GM12801 (cell line): ENCODE results near the gene GNG3.

Source experiments
- CTCF ChIP-seq: IDR thresholded peaks from one replicate; pipeline ENCODE4 v1.5.1; 2011; ENCODE audit warnings: control low read depth; ENCODE audit not compliant: insufficient read length; ENCODE audit errors: extremely low read depth

GNG3 gene

GRCh38 chr11:62708793-62709192 lies 1.3 kb downstream of the GNG3 start:
- no peak for TF ChIP-seq CTCF

DNA sequence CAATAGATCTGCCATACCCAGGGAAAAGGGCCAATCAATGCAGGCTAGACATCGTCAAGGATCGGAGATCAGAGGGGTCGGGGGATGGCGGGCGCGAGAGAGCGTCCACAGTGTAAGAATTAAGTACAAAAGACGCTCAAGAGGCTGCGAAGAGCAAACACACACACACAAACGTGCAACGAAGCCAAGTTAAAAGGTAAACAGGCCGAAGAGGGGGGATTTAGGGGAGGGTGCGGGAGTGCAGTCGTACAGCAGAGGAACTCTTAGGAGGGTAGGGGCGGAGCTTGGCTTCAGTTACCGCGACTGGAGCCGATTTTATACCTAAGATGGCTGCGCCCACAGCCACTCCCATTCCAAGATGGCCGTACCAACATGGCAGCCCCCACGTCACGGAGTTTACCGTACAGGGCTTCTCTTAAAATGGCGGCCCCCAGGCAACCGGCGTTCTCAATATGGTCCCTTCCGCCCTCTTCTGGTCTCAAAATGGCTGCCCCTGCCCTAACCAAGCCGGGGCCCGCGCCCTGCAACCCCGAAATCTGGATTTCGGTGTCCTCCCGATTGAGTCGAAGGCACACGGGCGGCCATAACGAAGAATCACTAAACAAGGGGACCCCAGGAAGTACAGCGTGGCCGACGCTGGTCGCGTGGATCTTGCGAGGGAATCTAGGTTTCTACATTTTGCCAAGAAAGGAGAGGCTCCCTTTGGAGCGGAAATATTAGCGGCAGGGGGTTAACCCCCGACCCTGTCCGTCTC lies 1.9 kb downstream of the GNG3 start:
- no peak for TF ChIP-seq CTCF

- no peak for TF ChIP-seq CTCF
Observed at GRCh38 chr11:62710001-62710345, 2.5 kb downstream of the GNG3 start.

GRCh38 chr11:62712276-62712812 lies 4.9 kb downstream of the GNG3 start:
- no peak for TF ChIP-seq CTCF

- TF ChIP-seq CTCF: no peak
Observed at GRCh38 chr11:62712861-62713260, 5.4 kb downstream of the GNG3 start.

DNA sequence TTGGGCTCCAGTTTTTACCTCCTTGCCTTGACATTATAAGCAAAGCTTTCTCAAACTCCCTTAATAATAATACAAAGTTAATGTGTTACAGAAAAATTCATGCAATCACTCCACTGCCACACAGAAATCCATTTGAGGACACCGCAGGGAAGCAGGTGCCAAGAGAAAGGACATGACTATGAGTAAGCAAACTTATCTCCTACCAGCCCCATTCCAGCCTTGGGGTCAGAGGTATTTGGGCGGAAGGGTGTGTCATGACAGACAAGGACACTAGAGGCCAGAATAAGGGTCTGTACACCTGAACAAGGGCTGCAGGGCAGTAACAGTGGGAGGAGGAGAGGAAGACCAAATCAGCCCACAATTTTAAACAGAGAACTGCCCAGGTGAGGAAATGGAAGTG lies 5.9 kb downstream of the GNG3 start:
- TF ChIP-seq CTCF: no peak

DNA sequence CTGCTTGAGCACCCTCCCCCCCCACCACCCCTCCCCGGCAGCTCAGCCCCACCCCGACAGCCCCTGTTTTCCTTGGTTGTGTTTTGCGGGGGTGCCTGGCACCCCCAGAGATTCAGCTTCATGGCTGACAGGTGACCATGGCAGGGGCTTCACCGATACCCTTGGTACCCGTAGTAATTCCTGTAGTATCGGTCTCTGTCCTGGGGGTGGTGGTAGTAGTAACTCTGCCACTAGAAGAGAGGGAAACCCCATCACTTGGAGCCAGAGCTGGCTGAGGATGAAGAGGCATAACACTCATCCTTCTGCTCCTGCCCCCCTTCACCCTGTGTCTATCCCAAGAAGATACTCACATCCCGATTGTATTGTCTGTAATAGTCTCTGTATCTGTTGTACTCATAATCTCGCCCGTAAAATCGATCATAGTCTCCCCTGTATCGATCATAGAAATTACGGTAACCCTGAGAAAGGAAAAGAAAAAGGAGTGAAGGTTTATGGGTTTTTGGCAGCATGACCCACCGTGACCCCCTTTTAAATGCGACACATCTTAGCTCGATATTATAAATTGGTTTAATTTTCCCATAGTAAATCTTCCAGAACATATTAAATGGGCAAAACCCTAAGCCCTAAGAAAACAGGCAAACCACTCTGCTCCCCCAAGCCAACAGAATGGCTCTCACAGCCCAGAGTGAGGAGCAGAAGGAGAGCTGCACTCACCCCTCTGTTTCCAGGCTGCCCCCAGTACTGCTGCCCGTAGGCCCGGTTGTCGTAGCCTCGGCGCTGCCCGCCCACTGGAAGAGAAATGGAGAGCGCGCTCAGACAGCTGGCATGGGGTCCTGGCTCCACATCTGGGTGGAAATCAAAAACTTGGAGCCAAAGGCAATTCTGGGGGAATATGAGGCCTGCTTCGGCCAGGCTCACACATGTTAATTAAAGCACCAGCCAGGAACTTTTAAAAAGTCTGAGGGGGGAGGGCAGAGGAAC lies 8.0 kb downstream of the GNG3 start:
- TF ChIP-seq CTCF: no peak
